ENCODE measurements around the gene ELOVL1.

DNA sequence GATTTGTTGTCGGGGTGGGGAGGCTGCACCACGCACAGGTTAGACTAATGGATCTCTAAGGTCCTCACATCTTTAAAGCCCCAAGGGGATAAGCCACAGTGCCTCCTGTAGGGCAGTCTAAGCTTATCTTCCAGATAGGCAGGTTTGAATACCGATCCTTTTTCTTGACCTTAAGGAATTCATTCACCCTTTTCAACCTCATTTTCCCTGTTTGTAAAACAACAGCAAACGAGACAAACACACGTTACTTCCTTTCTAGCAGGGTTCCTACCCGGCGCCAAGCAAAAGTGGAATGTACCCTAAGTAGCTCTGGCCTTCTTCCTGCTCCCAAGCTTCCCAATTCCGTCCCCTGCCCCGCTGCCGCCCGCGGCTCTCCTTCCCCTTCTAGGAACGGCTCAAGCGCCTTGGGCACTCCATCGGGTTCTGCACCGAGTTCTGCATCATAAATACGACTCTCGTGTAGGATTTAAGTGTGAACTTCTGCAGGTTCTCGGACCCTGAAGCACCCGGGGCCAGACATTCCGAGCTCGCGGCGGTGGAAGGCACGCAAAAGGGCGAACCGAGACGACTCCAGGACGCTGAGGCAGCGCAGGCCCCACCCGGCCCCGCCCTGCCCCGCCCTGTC lies 9.6 kb downstream of the ELOVL1 start:
- TF ChIP-seq, protein P1, sequence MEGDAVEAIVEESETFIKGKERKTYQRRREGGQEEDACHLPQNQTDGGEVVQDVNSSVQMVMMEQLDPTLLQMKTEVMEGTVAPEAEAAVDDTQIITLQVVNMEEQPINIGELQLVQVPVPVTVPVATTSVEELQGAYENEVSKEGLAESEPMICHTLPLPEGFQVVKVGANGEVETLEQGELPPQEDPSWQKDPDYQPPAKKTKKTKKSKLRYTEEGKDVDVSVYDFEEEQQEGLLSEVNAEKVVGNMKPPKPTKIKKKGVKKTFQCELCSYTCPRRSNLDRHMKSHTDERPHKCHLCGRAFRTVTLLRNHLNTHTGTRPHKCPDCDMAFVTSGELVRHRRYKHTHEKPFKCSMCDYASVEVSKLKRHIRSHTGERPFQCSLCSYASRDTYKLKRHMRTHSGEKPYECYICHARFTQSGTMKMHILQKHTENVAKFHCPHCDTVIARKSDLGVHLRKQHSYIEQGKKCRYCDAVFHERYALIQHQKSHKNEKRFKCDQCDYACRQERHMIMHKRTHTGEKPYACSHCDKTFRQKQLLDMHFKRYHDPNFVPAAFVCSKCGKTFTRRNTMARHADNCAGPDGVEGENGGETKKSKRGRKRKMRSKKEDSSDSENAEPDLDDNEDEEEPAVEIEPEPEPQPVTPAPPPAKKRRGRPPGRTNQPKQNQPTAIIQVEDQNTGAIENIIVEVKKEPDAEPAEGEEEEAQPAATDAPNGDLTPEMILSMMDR (IDR thresholded peaks at IDR 0.05; ENCODE audit: low read depth, low read length, poor library complexity, severe bottlenecking), result peak; percentile 72
- no peak for TF ChIP-seq EZH2phosphoT487 (IDR thresholded peaks at IDR 0.05; ENCODE audit: borderline replicate concordance, low read length)
